ENCODE measurements around the gene KRT20. TPM values are rescaled to one million over a fixed set of nuclear protein-coding genes. Genes with fewer than 3 reads are reported as not detected.
A peak's percentile ranks its signal among the peaks of the same experiment; 100 is the strongest.

KRT20 gene
- total RNA-seq, 1 experiment from 2014 or later = 1.5 TPM

- POLR2A ChIA-PET = no interaction called here
- H3K4me2 ChIP-seq (ENCODE audit: low read length) = no peak overlapping the region
- no peaks in the 10 kb centered on the region for H3K9me3 ChIP-seq (ENCODE audit: control insufficient read depth in 1 of 2, insufficient read depth in 1 of 2, low read depth in 1 of 2, low read length in 2 of 2)
- RAD21 ChIA-PET (ENCODE audit: low non-redundant PET in 1 of 2, low total read pairs in 2 of 2, uncharacterized antibody in 2 of 2, unreplicated experiment in 2 of 2) = no interaction called here
- intact Hi-C loops (cut with micrococcal nuclease) = no loop called here
- no peak for TF ChIP-seq ZFX (IDR thresholded peaks at IDR 0.05)
- TF ChIP-seq CTCF (IDR thresholded peaks at IDR 0.05 in 2 of 3, conservative IDR thresholded peaks at IDR 0.05 in 1 of 3; ENCODE audit: borderline replicate concordance in 1 of 3, insufficient read depth in 1 of 3, low read depth in 2 of 3, low read length in 2 of 3) = no peak
- TF ChIP-seq POLR2A (IDR thresholded peaks at IDR 0.05; ENCODE audit: borderline replicate concordance, extremely low read depth, insufficient read depth, insufficient read length) = no peak
- TF ChIP-seq ELF1 (IDR thresholded peaks at IDR 0.05; ENCODE audit: borderline replicate concordance, low read depth) = no peak
- peaks cover 29 to 45% of the 10 kb centered on the region in 2 experiments for H3K4me1 ChIP-seq (ENCODE audit: control insufficient read depth in 1 of 2, insufficient read depth in 2 of 2, low read length in 2 of 2)
- no peak overlapping the region for H2AFZ ChIP-seq (ENCODE audit: low read depth, low read length, poor library complexity, severe bottlenecking)
- CTCF ChIA-PET = no interaction called here
- peaks cover 3 to 4% of the 10 kb centered on the region in 2 experiments; a peak in 2 of 4 replicates for H3K36me3 ChIP-seq (ENCODE audit: control insufficient read depth in 1 of 2, insufficient read depth in 2 of 2, low read length in 2 of 2)
- ATAC-seq (no peak), DNase-seq (ENCODE audit: low read depth, low spot score) (no peak)
- H4K20me1 ChIP-seq (ENCODE audit: insufficient read depth) = no peaks in the 10 kb centered on the region
- no peaks in the 10 kb centered on the region for H3K27me3 ChIP-seq (ENCODE audit: insufficient read depth, low read length)
- H3K9me2 ChIP-seq (ENCODE audit: insufficient read depth) = no peaks in the 10 kb centered on the region
- no peak overlapping the region for H3K9ac ChIP-seq (ENCODE audit: low read length)
- H3K27ac ChIP-seq (ENCODE audit: low read depth, low read length) = no peak overlapping the region
- BruUV-seq (replicated peaks) = no TSS peak
- no peak overlapping the region for H3K4me3 ChIP-seq (replicated peaks in 1 of 2; ENCODE audit: low read depth in 1 of 2, low read length in 2 of 2)
- no peaks in the 10 kb centered on the region for H3K79me2 ChIP-seq (ENCODE audit: insufficient read depth, low read length)
Measured at GRCh38 chr17:40932608-40933007, 47.6 kb upstream of the KRT20 start.

- TF ChIP-seq CTCF (IDR thresholded peaks at IDR 0.05 in 2 of 3, conservative IDR thresholded peaks at IDR 0.05 in 1 of 3; ENCODE audit: borderline replicate concordance in 1 of 3, insufficient read depth in 1 of 3, low read depth in 2 of 3, low read length in 2 of 3) = no peak
- 0 out of 2 replicates have a peak, but pooled peaks have one; percentile 14 for TF ChIP-seq SP1 (IDR thresholded peaks at IDR 0.05; ENCODE audit: low read depth)
- intact Hi-C loops (cut with micrococcal nuclease) = no loop called here
- BruUV-seq (replicated peaks) = no TSS peak
- no peaks in the 10 kb centered on the region for H3K79me2 ChIP-seq (ENCODE audit: insufficient read depth, low read length)
- H3K9me3 ChIP-seq (ENCODE audit: control insufficient read depth in 1 of 2, insufficient read depth in 1 of 2, low read depth in 1 of 2, low read length in 2 of 2) = no peaks in the 10 kb centered on the region
- no peaks in the 10 kb centered on the region for H3K9me2 ChIP-seq (ENCODE audit: insufficient read depth)
- peaks cover 19 to 32% of the 10 kb centered on the region in 2 experiments for H3K4me1 ChIP-seq (ENCODE audit: control insufficient read depth in 1 of 2, insufficient read depth in 2 of 2, low read length in 2 of 2)
- POLR2A ChIA-PET = interaction anchor here (0.5 kb wide), 1 partner anchor 803 kb away, joined by 3 read pairs; no protein-coding TSS in a partner anchor
- DNase-seq (ENCODE audit: low read depth, low spot score) = no peak
- RAD21 ChIA-PET (ENCODE audit: low non-redundant PET in 1 of 2, low total read pairs in 2 of 2, uncharacterized antibody in 2 of 2, unreplicated experiment in 2 of 2) = no interaction called here
- CTCF ChIA-PET = no interaction called here
- no peak for ATAC-seq
- no peaks in the 10 kb centered on the region for H3K27me3 ChIP-seq (ENCODE audit: insufficient read depth, low read length)
- H2AFZ ChIP-seq (ENCODE audit: low read depth, low read length, poor library complexity, severe bottlenecking) = no peak overlapping the region
- H3K27ac ChIP-seq (ENCODE audit: low read depth, low read length) = no peak overlapping the region
- H4K20me1 ChIP-seq (ENCODE audit: insufficient read depth) = no peaks in the 10 kb centered on the region
- H3K36me3 ChIP-seq (ENCODE audit: control insufficient read depth in 1 of 2, insufficient read depth in 2 of 2, low read length in 2 of 2) = peaks cover 3 to 4% of the 10 kb centered on the region in 2 experiments; a peak in 2 of 4 replicates
- no peak overlapping the region for H3K4me3 ChIP-seq (replicated peaks in 1 of 2; ENCODE audit: low read depth in 1 of 2, low read length in 2 of 2)
- no peak overlapping the region for H3K9ac ChIP-seq (ENCODE audit: low read length)
- H3K4me2 ChIP-seq (ENCODE audit: low read length) = no peak overlapping the region
Measured at GRCh38 chr17:40931311-40931710, 46.3 kb upstream of the KRT20 start.

Measured in HCT116 (cell line).